SU-DHL-6 (cell line): ENCODE results near the gene LVRN.

Experiments used
- CTCF ChIP-seq: fragments of 200-600 bp; sonication (generic); IDR thresholded peaks from one replicate; pipeline ENCODE4 v1.5.1; 2017; ENCODE audit warnings: antibody characterized with exemption, mild to moderate bottlenecking, low read length, moderate library complexity; ENCODE audit not compliant: insufficient read depth, poor library complexity, severe bottlenecking
- EZH2phosphoT487 ChIP-seq: fragments of 200-600 bp; sonication (generic), shearing (Covaris generic); conservative IDR thresholded peaks from 2 replicates; pipeline ENCODE4 v1.6.1; 2018; ENCODE audit warnings: mild to moderate bottlenecking, antibody characterized with exemption, low read length, moderate library complexity, mixed read lengths

- TF ChIP-seq CTCF (no peak), EZH2phosphoT487 (no peak)
These were observed 42.0 kb downstream of the LVRN start for GRCh38 chr5:116004248-116004647.
